SU-DHL-6 (cell line): ENCODE data around the gene RNGTT.

Source experiments
- H2AFZ ChIP-seq: fragments of 200-600 bp; sonication (generic); 2 replicates; pipeline ENCODE4 v1.6.1; 2014; ENCODE audit warnings: low read depth, mild to moderate bottlenecking, moderate library complexity, mixed read lengths, antibody characterized with exemption, low read length; ENCODE audit not compliant: severe bottlenecking
- H3F3A ChIP-seq: fragments of 200-600 bp; shearing (Covaris generic); 2 replicates; pipeline ENCODE4 v1.6.0; 2016; ENCODE audit warnings: antibody characterized with exemption, mild to moderate bottlenecking; ENCODE audit not compliant: insufficient read depth
- H3K27ac ChIP-seq: fragments of 200-600 bp; sonication (generic); 2 replicates; pipeline ENCODE4 v1.5.1; 2016; ENCODE audit warnings: low read depth, mild to moderate bottlenecking, low read length, moderate library complexity, mixed read lengths
- H3K27me3 ChIP-seq: fragments of 200-600 bp; sonication (generic), shearing (Covaris generic); 2 replicates; pipeline ENCODE4 v1.6.0; 2014; ENCODE audit warnings: mild to moderate bottlenecking, low read length
- H3K36me3 ChIP-seq: fragments of 200-600 bp; sonication (generic); 2 replicates; pipeline ENCODE4 v1.6.1; 2014; ENCODE audit warnings: mild to moderate bottlenecking, low read length, mixed read lengths
- H3K4me2 ChIP-seq: fragments of 300-600, 200-600 bp; shearing (Covaris generic), sonication (generic); 2 replicates; pipeline ENCODE4 v1.6.0; 2014; ENCODE audit warnings: low read length, low read depth, mild to moderate bottlenecking; ENCODE audit not compliant: poor library complexity, severe bottlenecking
- H3K4me3 ChIP-seq: fragments of 200-600 bp; sonication (generic); 2 replicates; pipeline ENCODE4 v1.5.1; 2014; ENCODE audit warnings: antibody characterized with exemption, low read length, mild to moderate bottlenecking, mixed read lengths; ENCODE audit not compliant: insufficient read depth, poor library complexity, severe bottlenecking
- H3K79me2 ChIP-seq: fragments of 200-600 bp; sonication (generic); 2 replicates; pipeline ENCODE4 v1.6.1; 2014; ENCODE audit warnings: mild to moderate bottlenecking, low read length, moderate library complexity; ENCODE audit not compliant: insufficient read depth
- H3K9ac ChIP-seq: fragments of 200-600 bp; sonication (generic); 2 replicates; pipeline ENCODE4 v1.7.0; 2014; ENCODE audit warnings: mild to moderate bottlenecking, low read length
- H3K9me2 ChIP-seq: fragments of 200-600 bp; sonication (generic); replicated peaks from 2 replicates; pipeline ENCODE4 v1.6.1; 2014; ENCODE audit warnings: low read length; ENCODE audit not compliant: insufficient read depth
- H3K9me3 ChIP-seq: fragments of 200-600 bp; sonication (generic); 2 replicates; pipeline ENCODE4 v1.6.1; 2014; ENCODE audit warnings: low read length, mixed read lengths; ENCODE audit not compliant: insufficient read depth
- H4K20me1 ChIP-seq: fragments of 200-600 bp; sonication (generic); 2 replicates; pipeline ENCODE4 v1.6.1; 2014; ENCODE audit warnings: low read depth, mild to moderate bottlenecking, antibody characterized with exemption, low read length, moderate library complexity, mixed read lengths
- EZH2phosphoT487 ChIP-seq: fragments of 200-600 bp; sonication (generic), shearing (Covaris generic); conservative IDR thresholded peaks from 2 replicates; pipeline ENCODE4 v1.6.1; 2018; ENCODE audit warnings: mild to moderate bottlenecking, antibody characterized with exemption, low read length, moderate library complexity, mixed read lengths
- TF ChIP-seq, protein P1 (sequence below): fragments of 200-600 bp; sonication (generic); IDR thresholded peaks from one replicate; pipeline ENCODE4 v1.5.1; 2017; ENCODE audit warnings: antibody characterized with exemption, mild to moderate bottlenecking, low read length, moderate library complexity; ENCODE audit not compliant: insufficient read depth, poor library complexity, severe bottlenecking

Gene RNGTT

DNA sequence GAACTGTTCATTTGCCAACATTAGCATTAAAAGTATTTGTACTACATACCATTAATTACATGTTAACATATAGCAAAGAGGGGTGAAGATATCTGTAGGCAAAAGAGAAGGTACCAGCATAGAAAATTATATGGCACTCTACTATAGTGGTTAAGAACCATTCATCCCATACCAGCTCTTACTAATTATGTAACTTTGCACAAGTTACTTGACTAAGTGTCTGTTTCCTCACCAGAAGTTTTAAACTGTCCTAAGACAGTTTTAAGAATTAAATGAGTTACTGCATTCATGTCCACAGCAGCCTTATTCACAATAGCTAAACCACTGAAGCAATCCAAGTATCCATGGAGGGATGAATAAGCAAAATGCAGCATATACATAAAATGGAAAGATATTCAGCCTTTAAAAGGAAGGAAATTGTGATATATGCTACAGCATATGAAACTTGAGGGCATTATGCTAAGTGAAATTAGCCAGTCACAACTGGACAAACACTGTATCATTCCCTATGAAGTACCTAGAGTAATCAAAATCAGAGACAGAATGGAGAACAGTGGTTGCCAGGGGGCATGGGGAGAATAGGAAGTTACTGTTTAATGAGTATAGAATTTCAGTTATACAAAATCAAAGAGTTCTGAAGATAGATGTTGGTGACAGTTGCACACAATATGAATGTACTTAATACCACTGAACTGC lies 98.9 kb downstream of the RNGTT start:
- Histone ChIP-seq H3K36me3 (0 out of 2 replicates have a peak, but pooled peaks cover 2% of the 10 kb centered on the region), H3K9me2 (no peaks in the 10 kb centered on the region), H3K4me3 (no peak overlapping the region), H3K9ac (no peak overlapping the region), H3K27ac (no peak overlapping the region), H2AFZ (no peak overlapping the region), H4K20me1 (no peaks in the 10 kb centered on the region), H3K79me2 (no peaks in the 10 kb centered on the region), H3K9me3 (no peaks in the 10 kb centered on the region), H3F3A (no peaks in the 10 kb centered on the region), H3K27me3 (no peaks in the 10 kb centered on the region), H3K4me2 (no peak overlapping the region)
- TF ChIP-seq EZH2phosphoT487, result no peak
- TF ChIP-seq, protein P1, sequence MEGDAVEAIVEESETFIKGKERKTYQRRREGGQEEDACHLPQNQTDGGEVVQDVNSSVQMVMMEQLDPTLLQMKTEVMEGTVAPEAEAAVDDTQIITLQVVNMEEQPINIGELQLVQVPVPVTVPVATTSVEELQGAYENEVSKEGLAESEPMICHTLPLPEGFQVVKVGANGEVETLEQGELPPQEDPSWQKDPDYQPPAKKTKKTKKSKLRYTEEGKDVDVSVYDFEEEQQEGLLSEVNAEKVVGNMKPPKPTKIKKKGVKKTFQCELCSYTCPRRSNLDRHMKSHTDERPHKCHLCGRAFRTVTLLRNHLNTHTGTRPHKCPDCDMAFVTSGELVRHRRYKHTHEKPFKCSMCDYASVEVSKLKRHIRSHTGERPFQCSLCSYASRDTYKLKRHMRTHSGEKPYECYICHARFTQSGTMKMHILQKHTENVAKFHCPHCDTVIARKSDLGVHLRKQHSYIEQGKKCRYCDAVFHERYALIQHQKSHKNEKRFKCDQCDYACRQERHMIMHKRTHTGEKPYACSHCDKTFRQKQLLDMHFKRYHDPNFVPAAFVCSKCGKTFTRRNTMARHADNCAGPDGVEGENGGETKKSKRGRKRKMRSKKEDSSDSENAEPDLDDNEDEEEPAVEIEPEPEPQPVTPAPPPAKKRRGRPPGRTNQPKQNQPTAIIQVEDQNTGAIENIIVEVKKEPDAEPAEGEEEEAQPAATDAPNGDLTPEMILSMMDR, result no peak

DNA sequence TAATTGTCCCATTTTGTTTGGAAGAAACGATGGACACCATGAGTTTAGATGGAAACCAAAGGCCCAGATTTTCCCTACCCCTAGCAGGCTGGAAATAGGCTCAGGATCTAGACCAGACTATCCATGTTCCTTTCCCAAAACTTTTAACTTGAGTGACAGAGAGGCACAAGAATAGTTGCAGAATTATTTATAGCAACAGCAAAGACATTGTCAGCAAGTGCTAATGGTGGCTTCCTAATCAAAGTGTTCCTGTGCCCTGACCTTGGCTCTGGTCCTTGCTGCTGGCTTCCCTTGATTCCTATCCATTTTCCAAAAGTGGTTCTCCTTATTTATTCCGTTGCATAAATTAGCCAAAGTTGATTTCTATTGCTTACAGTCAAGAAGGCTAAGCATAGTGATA lies 103.1 kb downstream of the RNGTT start:
- H3K4me2 ChIP-seq, result no peak overlapping the region

DNA sequence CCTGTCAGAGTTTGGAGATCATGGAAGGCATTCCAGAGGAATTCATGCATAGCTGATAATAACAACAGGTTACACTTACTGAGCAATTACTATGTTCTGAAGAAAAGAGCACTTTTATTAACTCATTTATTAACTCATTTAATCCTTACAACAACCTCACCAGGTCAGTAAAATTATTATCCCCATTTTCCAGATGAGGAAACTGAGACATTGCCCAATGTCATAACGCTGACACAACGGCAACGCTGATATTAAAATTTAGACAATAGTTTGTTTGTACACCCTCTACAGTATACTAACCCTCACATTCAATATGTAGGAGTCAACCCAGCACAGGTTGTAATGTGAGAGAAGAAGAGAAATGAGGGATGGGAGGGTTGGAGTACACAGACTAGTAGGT lies 105.0 kb downstream of the RNGTT start:
- Histone ChIP-seq H4K20me1 (no peaks in the 10 kb centered on the region), H3K9me3 (no peaks in the 10 kb centered on the region), H3F3A (no peaks in the 10 kb centered on the region), H3K27ac (no peak overlapping the region), H3K27me3 (no peaks in the 10 kb centered on the region), H3K4me3 (no peak overlapping the region), H3K9ac (no peak overlapping the region), H3K9me2 (no peaks in the 10 kb centered on the region), H3K36me3 (0 out of 2 replicates have a peak, but pooled peaks cover 6% of the 10 kb centered on the region), H3K4me2 (no peak overlapping the region), H3K79me2 (no peaks in the 10 kb centered on the region), H2AFZ (no peak overlapping the region)
- TF ChIP-seq, protein P1, result no peak
- no peak for TF ChIP-seq EZH2phosphoT487

More for the DNA sequence above, 103.1 kb downstream of the RNGTT start:
- Histone ChIP-seq H3K79me2 (no peaks in the 10 kb centered on the region), H3K9me2 (no peaks in the 10 kb centered on the region), H3K27ac (no peak overlapping the region), H2AFZ (no peak overlapping the region), H3K36me3 (0 out of 2 replicates have a peak, but pooled peaks cover 2% of the 10 kb centered on the region), H3K4me3 (no peak overlapping the region), H3F3A (no peaks in the 10 kb centered on the region), H4K20me1 (no peaks in the 10 kb centered on the region), H3K27me3 (no peaks in the 10 kb centered on the region), H3K9me3 (no peaks in the 10 kb centered on the region), H3K9ac (no peak overlapping the region)
- TF ChIP-seq EZH2phosphoT487, result no peak
- TF ChIP-seq, protein P1, result no peak
